ENCODE measurements around the gene FSIP1. TPM values are rescaled to one million over a fixed set of nuclear protein-coding genes. Genes with fewer than 3 reads are reported as not detected.

FSIP1 gene
- total RNA-seq, 1 donor from 2014 or later, result 2.5 TPM

- no peak overlapping the region for H3K4me2 ChIP-seq
- Mint-ChIP-seq H3K27me3 (ENCODE audit: insufficient read depth, low read depth) (peaks cover 2% of the 10 kb centered on the region), H3K27ac (no peak overlapping the region), H3K36me3 (no peaks in the 10 kb centered on the region), H3K9me3 (no peaks in the 10 kb centered on the region), H3K4me3 (no peak overlapping the region), H3K4me1 (peaks cover 41% of the 10 kb centered on the region)
- H3K9ac ChIP-seq, result no peak overlapping the region
- H3K36me3 ChIP-seq, result no peaks in the 10 kb centered on the region
- H3K27me3 ChIP-seq, result no peaks in the 10 kb centered on the region
- DNase-seq (ENCODE audit: low spot score), result peak; percentile 20
- peaks cover 19% of the 10 kb centered on the region for H3K4me1 ChIP-seq
- H2AFZ ChIP-seq (replicated peaks), result no peak overlapping the region
- no peaks in the 10 kb centered on the region for H4K20me1 ChIP-seq (ENCODE audit: low read depth)
- H3F3A ChIP-seq (ENCODE audit: low read depth), result no peaks in the 10 kb centered on the region
- H3K27ac ChIP-seq, result no peak overlapping the region
- H3K9me3 ChIP-seq (ENCODE audit: low read depth), result no peaks in the 10 kb centered on the region
- no peak overlapping the region for H3K4me3 ChIP-seq
- TF ChIP-seq EZH2phosphoT487 (IDR thresholded peaks at IDR 0.05) (no peak), CTCF (IDR thresholded peaks at IDR 0.05) (no peak), EZH2 (IDR thresholded peaks at IDR 0.05) (no peak)
- H3K79me2 ChIP-seq (ENCODE audit: low read depth), result no peaks in the 10 kb centered on the region
These were observed 138.5 kb downstream of the FSIP1 start for GRCh38 chr15:39644136-39644535.

GRCh38 chr15:39643727-39644126 is 138.9 kb downstream of the FSIP1 start:
- H3K4me2 ChIP-seq, result no peak overlapping the region
- no peaks in the 10 kb centered on the region for H3K36me3 Mint-ChIP-seq
- DNase-seq (ENCODE audit: low spot score), result no peak
- no peaks in the 10 kb centered on the region for H3K79me2 ChIP-seq (ENCODE audit: low read depth)
- H3K4me3 Mint-ChIP-seq, result no peak overlapping the region
- H3F3A ChIP-seq (ENCODE audit: low read depth), result no peaks in the 10 kb centered on the region
- H4K20me1 ChIP-seq (ENCODE audit: low read depth), result no peaks in the 10 kb centered on the region
- no peak overlapping the region for H3K4me3 ChIP-seq
- H3K27ac Mint-ChIP-seq, result no peak overlapping the region
- H3K27ac ChIP-seq, result no peak overlapping the region
- H3K27me3 Mint-ChIP-seq (ENCODE audit: insufficient read depth, low read depth), result peaks cover 2% of the 10 kb centered on the region
- peaks cover 19% of the 10 kb centered on the region for H3K4me1 ChIP-seq
- no peaks in the 10 kb centered on the region for H3K36me3 ChIP-seq
- no peak for TF ChIP-seq CTCF (IDR thresholded peaks at IDR 0.05)
- TF ChIP-seq EZH2 (IDR thresholded peaks at IDR 0.05), result no peak
- no peak for TF ChIP-seq EZH2phosphoT487 (IDR thresholded peaks at IDR 0.05)
- no peak overlapping the region for H2AFZ ChIP-seq (replicated peaks)
- no peak overlapping the region for H3K9ac ChIP-seq
- no peaks in the 10 kb centered on the region for H3K9me3 ChIP-seq (ENCODE audit: low read depth)
- no peaks in the 10 kb centered on the region for H3K27me3 ChIP-seq
- H3K4me1 Mint-ChIP-seq, result peaks cover 41% of the 10 kb centered on the region
- H3K9me3 Mint-ChIP-seq, result no peaks in the 10 kb centered on the region

GRCh38 chr15:39642011-39642640 is 140.5 kb downstream of the FSIP1 start:
- Histone ChIP-seq H3K9ac (no peak overlapping the region), H3K4me2 (no peak overlapping the region)

GRCh38 chr15:39641191-39641889 is 141.3 kb downstream of the FSIP1 start:
- Mint-ChIP-seq H3K4me3 (no peak overlapping the region), H3K27me3 (ENCODE audit: insufficient read depth, low read depth) (peaks cover 2% of the 10 kb centered on the region), H3K36me3 (no peaks in the 10 kb centered on the region), H3K27ac (no peak overlapping the region), H3K4me1 (peaks cover 41% of the 10 kb centered on the region), H3K9me3 (no peaks in the 10 kb centered on the region)
- Histone ChIP-seq H3K4me1 (peaks cover 19% of the 10 kb centered on the region), H3K9ac (no peak overlapping the region), H3K79me2 (ENCODE audit: low read depth) (no peaks in the 10 kb centered on the region), H4K20me1 (ENCODE audit: low read depth) (no peaks in the 10 kb centered on the region), H3K36me3 (no peaks in the 10 kb centered on the region), H3K9me3 (ENCODE audit: low read depth) (no peaks in the 10 kb centered on the region), H3K27ac (no peak overlapping the region), H3K4me2 (no peak overlapping the region), H3K4me3 (no peak overlapping the region), H3K27me3 (no peaks in the 10 kb centered on the region), H2AFZ (replicated peaks) (no peak overlapping the region), H3F3A (ENCODE audit: low read depth) (no peaks in the 10 kb centered on the region)
- TF ChIP-seq CTCF (IDR thresholded peaks at IDR 0.05), result peak; percentile 9
- no peak for TF ChIP-seq EZH2phosphoT487 (IDR thresholded peaks at IDR 0.05)
- no peak for DNase-seq (ENCODE audit: low spot score)

More at GRCh38 chr15:39642011-39642640, 140.5 kb downstream of the FSIP1 start:
- Histone ChIP-seq H3K4me3 (no peak overlapping the region), H3K9me3 (ENCODE audit: low read depth) (no peaks in the 10 kb centered on the region), H3F3A (ENCODE audit: low read depth) (no peaks in the 10 kb centered on the region), H2AFZ (replicated peaks) (no peak overlapping the region), H3K79me2 (ENCODE audit: low read depth) (no peaks in the 10 kb centered on the region), H3K27me3 (no peaks in the 10 kb centered on the region), H3K4me1 (peaks cover 19% of the 10 kb centered on the region), H3K36me3 (no peaks in the 10 kb centered on the region), H4K20me1 (ENCODE audit: low read depth) (no peaks in the 10 kb centered on the region), H3K27ac (no peak overlapping the region)
- DNase-seq (ENCODE audit: low spot score), result peak; percentile 58
- Mint-ChIP-seq H3K36me3 (no peaks in the 10 kb centered on the region), H3K27me3 (ENCODE audit: insufficient read depth, low read depth) (peaks cover 2% of the 10 kb centered on the region), H3K9me3 (no peaks in the 10 kb centered on the region), H3K27ac (peak overlapping the region; percentile 72), H3K4me3 (no peak overlapping the region), H3K4me1 (peaks cover 41% of the 10 kb centered on the region)
- TF ChIP-seq EZH2 (IDR thresholded peaks at IDR 0.05), result no peak

All from neural progenitor cell (in vitro differentiated cells).